IMR-90 (cell line): ENCODE measurements around the gene FPR2. TPM values are rescaled to one million over a fixed set of nuclear protein-coding genes. Genes with fewer than 3 reads are reported as not detected.

Experiments used
- ATAC-seq: fragments of 200-7000 bp; cut with Tn5 transposase; 2 replicates; pipeline ENCODE4 v1.9.1; 2020; ENCODE audit warnings: low read depth, mild to moderate bottlenecking, moderate library complexity
- BruUV-seq: library from RNA; stranded (reverse); fragments of 400-500 nt; replicated peaks from 2 replicates; lab custom pipeline; 2021; lab: Mats Ljungman, UMichigan
- CTCF ChIA-PET: fragments of 300-600 bp; formaldehyde crosslinking; extraction: SDS; loops from one replicate; lab custom pipeline; 2021; ENCODE audit warnings: antibody characterized with exemption; lab: Yijun Ruan, JAX
- POLR2A ChIA-PET: fragments of 300-600 bp; sonication (Branson Sonifier 250); formaldehyde crosslinking; loops from one replicate; lab custom pipeline; 2022; ENCODE audit warnings: antibody characterized with exemption; ENCODE audit not compliant: unreplicated experiment; lab: Charles Lee
- DNase-seq: peaks from one replicate; pipeline ENCODE4 v3.0.0; 2013
- H2AFZ ChIP-seq: replicated peaks from 2 replicates; pipeline ENCODE3; 2013; ENCODE audit warnings: low read length, mild to moderate bottlenecking; ENCODE audit not compliant: poor library complexity
- H2AK5ac ChIP-seq: 2 replicates; pipeline ENCODE4 v1.6.1; 2013; ENCODE audit warnings: low read depth, low read length, inconsistent platforms
- H2AK9ac ChIP-seq: replicated peaks from 2 replicates; pipeline ENCODE3; 2013; ENCODE audit warnings: mild to moderate bottlenecking, low read depth, low read length, moderate library complexity; ENCODE audit not compliant: poor library complexity
- H2BK120ac ChIP-seq: 2 replicates; pipeline ENCODE4 v1.6.1; 2013; ENCODE audit warnings: low read depth, low read length, inconsistent platforms
- H2BK15ac ChIP-seq: 3 replicates; pipeline ENCODE4 v1.6.1; 2013; ENCODE audit warnings: low read depth, low read length, inconsistent platforms
- H2BK20ac ChIP-seq: 2 replicates; pipeline ENCODE4 v1.6.1; 2013; ENCODE audit warnings: low read depth, mild to moderate bottlenecking, inconsistent platforms, low read length, moderate library complexity
- H2BK5ac ChIP-seq: 2 replicates; pipeline ENCODE4 v1.6.1; 2013; ENCODE audit warnings: mild to moderate bottlenecking, low read depth, low read length, inconsistent platforms; ENCODE audit not compliant: poor library complexity, severe bottlenecking
- H3K14ac ChIP-seq: replicated peaks from 2 replicates; pipeline ENCODE4 v1.6.1; 2013; ENCODE audit warnings: low read depth, low read length, inconsistent platforms
- H3K18ac ChIP-seq: 2 replicates; pipeline ENCODE4 v1.6.1; 2013; ENCODE audit warnings: low read depth, low read length, control low read depth
- H3K23ac ChIP-seq: 2 replicates; pipeline ENCODE4 v1.6.1; 2013; ENCODE audit warnings: low read depth, low read length, inconsistent platforms
- H3K27ac ChIP-seq: 2 replicates; pipeline ENCODE4 v1.5.1; 2013; ENCODE audit warnings: mild to moderate bottlenecking, control low read depth, low read length; ENCODE audit not compliant: insufficient read depth
- H3K27me3 ChIP-seq: 2 replicates; pipeline ENCODE4 v1.6.1; 2013; ENCODE audit warnings: low read length; ENCODE audit not compliant: control insufficient read depth, insufficient read depth
- H3K36me3 ChIP-seq: 2 replicates; pipeline ENCODE4 v1.6.1; 2013; ENCODE audit warnings: low read length, mixed read lengths; ENCODE audit not compliant: control insufficient read depth, insufficient read depth
- H3K4ac ChIP-seq: 2 replicates; pipeline ENCODE4 v1.6.1; 2013; ENCODE audit warnings: low read depth, low read length, inconsistent platforms
- H3K4me1 ChIP-seq: 2 replicates; pipeline ENCODE4 v1.6.1; 2013; ENCODE audit warnings: low read length, mixed read lengths; ENCODE audit not compliant: control insufficient read depth, insufficient read depth
- H3K4me2 ChIP-seq: 2 replicates; pipeline ENCODE4 v1.6.1; 2013; ENCODE audit warnings: low read depth, mild to moderate bottlenecking, control low read depth, low read length, moderate library complexity
- H3K4me3 ChIP-seq: 2 replicates; pipeline ENCODE4 v1.5.1; 2013; ENCODE audit warnings: low read depth, mild to moderate bottlenecking, control low read depth, low read length, moderate library complexity; ENCODE audit not compliant: insufficient read depth
- H3K56ac ChIP-seq: 2 replicates; pipeline ENCODE4 v1.6.1; 2013; ENCODE audit warnings: low read length, inconsistent platforms; ENCODE audit not compliant: insufficient read depth; ENCODE audit errors: extremely low read depth
- H3K79me1 ChIP-seq, 2 experiments: 2 replicates each; pipeline ENCODE4 v1.6.1; 2013; ENCODE audit warnings: low read length in 2 of 2, inconsistent platforms in 1 of 2, low read depth in 1 of 2
- H3K9ac ChIP-seq: 2 replicates; pipeline ENCODE4 v1.6.1; 2013; ENCODE audit warnings: low read depth, low read length, control low read depth
- H3K9me1 ChIP-seq: 2 replicates; pipeline ENCODE4 v1.6.1; 2013; ENCODE audit warnings: low read length, inconsistent platforms; ENCODE audit not compliant: insufficient read depth
- H3K9me3 ChIP-seq: 2 replicates; pipeline ENCODE4 v1.6.1; 2013; ENCODE audit warnings: low read length; ENCODE audit not compliant: control insufficient read depth, insufficient read depth
- H4K20me1 ChIP-seq: 2 replicates; pipeline ENCODE4 v1.6.1; 2013; ENCODE audit warnings: low read length, inconsistent platforms; ENCODE audit not compliant: insufficient read depth
- H4K5ac ChIP-seq: 2 replicates; pipeline ENCODE4 v1.6.1; 2013; ENCODE audit warnings: mild to moderate bottlenecking, low read depth, low read length, control low read depth
- H4K8ac ChIP-seq, 2 experiments: 2 replicates each; pipeline ENCODE4 v1.6.1; 2013; ENCODE audit warnings: low read depth in 2 of 2, low read length in 2 of 2, control low read depth in 1 of 2, inconsistent platforms in 1 of 2
- H4K91ac ChIP-seq: 2 replicates; pipeline ENCODE4 v1.6.1; 2013; ENCODE audit warnings: low read depth, low read length, inconsistent platforms; ENCODE audit not compliant: insufficient read depth
- BHLHE40 ChIP-seq: fragments of 150-350 bp; IDR thresholded peaks from 2 replicates; pipeline ENCODE4 v1.6.1; 2016; ENCODE audit warnings: mild to moderate bottlenecking, low read depth, low read length
- POLR2A ChIP-seq: IDR thresholded peaks from 2 replicates; pipeline ENCODE4 v1.6.1; 2012; ENCODE audit warnings: mild to moderate bottlenecking, low read depth, low read length
- RFX5 ChIP-seq: IDR thresholded peaks from 2 replicates; pipeline ENCODE4 v1.8.0; 2012; ENCODE audit warnings: low read depth, mild to moderate bottlenecking, low read length, moderate library complexity
- WGBS, 2 experiments: methylation state at CpG; one replicate each; pipeline versions ENCODE4 v1.1.5 to v1.1.7; 2013; ENCODE audit warnings: missing lambda C conversion rate in 2 of 2; ENCODE audit not compliant: insufficient read length in 1 of 2; ENCODE audit errors: extremely low coverage in 2 of 2; 5-methylcytosine and 5-hydroxymethylcytosine counted together
- dilution Hi-C: fragments of 300-500 bp; cut with HindIII; formaldehyde crosslinking; loops from one replicate; pipeline ENCODE4 v1.14.3; 2018; ENCODE audit warnings: low sequenced_read_pairs; ENCODE audit not compliant: unreplicated experiment
- in situ Hi-C: fragments of 300-500 bp; cut with MboI; formaldehyde crosslinking; loops from 3 replicates; pipeline ENCODE4 v1.14.3; 2019; ENCODE audit warnings: low sequenced_read_pairs, inconsistent platforms, mixed read lengths
- intact Hi-C: fragments of 100-400 bp; cut with micrococcal nuclease; formaldehyde crosslinking; loops from 2 replicates; pipeline ENCODE4 v1.10.0; 2022
- polyA plus RNA-seq, 3 experiments: library from polyadenylated mRNA; depleted of rRNA; stranded (reverse); fragments of >200 nt; gene quantifications; 2 replicates each; pipeline ENCODE4 v1.2.3, GENCODE V29; 2012; ENCODE audit warnings: low replicate concordance in 1 of 3
- total RNA-seq: library from RNA; depleted of rRNA; stranded (reverse); fragments of >200 nt; gene quantifications from 2 replicates; pipeline ENCODE4 v1.2.3, GENCODE V29; 2012

The FPR2 gene
- total and polyA plus RNA-seq, 2 of the 4 experiments (the other 2 are of a cell fraction): not detected

GRCh38 chr19:51766461-51766860 is 5.5 kb downstream of the FPR2 start:
- no peak overlapping the region for H4K91ac ChIP-seq
- H3K9me1 ChIP-seq: no peaks in the 10 kb centered on the region
- no peak overlapping the region for H2BK5ac ChIP-seq
- CTCF ChIA-PET: no interaction called here
- POLR2A ChIA-PET: no interaction called here
- no TSS peak for BruUV-seq
- no peak for DNase-seq
- no peak overlapping the region for H3K14ac ChIP-seq
- no peak overlapping the region for H2AK9ac ChIP-seq
- H3K9ac ChIP-seq: no peak overlapping the region
- no peaks in the 10 kb centered on the region for H3K4me1 ChIP-seq
- no peak overlapping the region for H3K56ac ChIP-seq
- 53% methylated on average over 3 of the region's 5 CpGs; no CpG with 5 or more reads in 1 of the 2 experiments for WGBS, 2 experiments
- H3K4me3 ChIP-seq: no peak overlapping the region
- H4K8ac ChIP-seq: no peak overlapping the region
- H3K79me1 ChIP-seq: no peaks in the 10 kb centered on the region
- no peaks in the 10 kb centered on the region for H3K36me3 ChIP-seq
- no peak overlapping the region for H3K4me2 ChIP-seq
- no peak overlapping the region for H4K5ac ChIP-seq
- H3K27ac ChIP-seq: no peak overlapping the region
- dilution Hi-C loops: no loop called here
- no peak overlapping the region for H2AK5ac ChIP-seq
- H4K20me1 ChIP-seq: no peaks in the 10 kb centered on the region
- TF ChIP-seq POLR2A (no peak), BHLHE40 (no peak), RFX5 (no peak)
- in situ Hi-C loops: no loop called here
- no peak overlapping the region for H3K4ac ChIP-seq
- no peak overlapping the region for H2AFZ ChIP-seq
- H2BK20ac ChIP-seq: no peak overlapping the region
- H3K9me3 ChIP-seq: no peaks in the 10 kb centered on the region
- ATAC-seq: no peak
- H3K18ac ChIP-seq: no peak overlapping the region
- no peak overlapping the region for H2BK120ac ChIP-seq
- no peak overlapping the region for H2BK15ac ChIP-seq
- intact Hi-C loops: no loop called here
- H3K27me3 ChIP-seq: no peaks in the 10 kb centered on the region
- no peak overlapping the region for H3K23ac ChIP-seq
